Activated CD4-positive, alpha-beta T cell treated with anti-CD3 and anti-CD28 coated beads, Interleukin-2, amount 50 U/mL, for 4 hours (primary cell): Measurements from ENCODE around the gene TMEM151B.
A peak's percentile ranks its signal among the peaks of the same experiment; 100 is the strongest.

Experiments used
- DNase-seq, 2 experiments: peaks; one replicate each; pipeline ENCODE4 v3.0.0-alpha.2; 2020

TMEM151B gene

DNA sequence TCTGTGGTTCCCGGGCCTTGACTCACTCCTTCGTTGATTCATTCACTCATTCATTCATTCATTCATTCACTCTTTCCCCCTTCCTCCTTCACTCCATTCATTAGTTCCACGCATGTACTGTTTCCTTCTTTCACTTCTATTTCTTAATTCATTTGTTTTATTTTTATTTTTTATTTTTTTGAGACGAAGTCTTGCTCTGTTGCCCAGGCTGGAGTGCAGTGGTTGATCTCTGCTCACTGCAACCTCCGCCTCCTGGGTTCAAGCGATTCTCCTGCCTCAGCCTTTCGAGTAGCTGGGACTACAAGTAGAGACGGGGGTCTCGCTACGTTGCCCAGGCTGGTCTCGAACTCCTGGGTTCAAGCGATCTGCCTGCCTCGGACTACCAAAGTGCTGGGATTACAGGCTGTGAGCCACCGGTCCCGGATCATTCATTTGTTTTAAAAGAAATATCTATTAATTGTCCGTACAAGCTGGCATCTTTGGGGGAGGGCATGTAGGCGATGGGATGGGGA is 4.5 kb upstream of the TMEM151B start:
- no peak for DNase-seq

DNA sequence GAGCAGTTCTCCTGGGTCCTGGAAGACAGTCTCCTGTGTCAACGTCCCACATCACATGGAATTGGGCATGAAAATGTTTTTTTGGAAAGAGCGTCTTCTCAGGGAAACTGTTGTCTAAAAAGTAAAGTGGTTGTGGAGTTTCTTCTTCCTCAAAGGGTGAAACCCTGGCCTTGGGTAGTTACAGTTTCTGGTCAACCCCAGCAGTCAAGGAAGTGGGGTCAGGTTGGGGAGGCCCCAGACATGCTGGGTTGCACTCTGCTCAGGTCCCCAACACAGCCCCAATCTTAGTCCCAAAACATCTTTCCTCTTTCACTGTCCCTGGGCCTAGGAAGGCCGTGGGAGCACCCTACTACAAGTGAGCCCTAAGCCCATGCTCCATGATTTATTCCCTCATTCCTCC is 3.9 kb upstream of the TMEM151B start:
- no peak for DNase-seq

DNA sequence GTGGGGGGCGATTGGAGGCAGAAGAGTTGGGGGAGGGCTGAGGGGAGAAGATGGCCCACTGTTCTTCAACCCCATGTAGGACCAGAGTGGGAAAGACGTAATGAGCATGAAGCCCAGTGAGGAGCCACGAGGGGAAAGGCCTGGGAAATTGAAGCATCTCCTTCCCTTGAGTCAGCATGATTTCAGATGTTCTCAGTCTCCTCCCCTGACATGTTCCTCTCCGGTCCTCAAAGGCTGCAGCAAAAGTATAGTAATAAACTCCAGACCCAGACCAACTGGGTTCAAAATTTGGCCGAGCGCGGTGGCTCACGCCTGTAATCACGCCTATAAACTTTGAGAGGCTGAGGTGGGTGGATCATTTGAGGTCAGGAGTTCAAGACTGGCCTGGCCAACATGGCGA is 3.0 kb upstream of the TMEM151B start:
- no peak for DNase-seq

DNA sequence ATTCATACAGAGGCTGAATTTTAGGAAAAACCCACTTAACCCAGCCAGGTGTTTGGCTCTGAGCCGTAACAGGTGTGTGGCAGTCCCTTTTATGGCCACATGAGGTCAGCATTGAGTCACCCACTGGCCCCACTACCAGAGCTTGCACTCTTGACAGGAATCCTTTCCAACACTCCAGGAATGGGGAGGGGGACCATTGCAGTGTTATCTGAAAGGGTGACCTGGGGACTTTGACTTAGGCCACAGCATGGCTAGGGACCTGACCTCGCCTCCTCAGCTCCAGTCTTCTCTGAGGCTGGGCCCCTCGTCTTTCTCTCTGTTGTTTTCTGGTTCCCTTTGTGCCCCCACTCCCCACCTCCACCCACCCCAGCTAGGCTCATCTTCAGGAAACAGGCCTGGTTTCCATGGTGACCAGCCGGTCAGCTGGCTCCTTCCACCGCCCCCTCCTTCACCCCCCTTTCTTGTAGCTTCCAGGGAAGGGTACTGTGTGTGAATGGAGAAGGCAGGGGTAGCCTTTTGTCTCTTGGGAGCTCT is 2.1 kb upstream of the TMEM151B start:
- peak; percentile 54 to 57 for DNase-seq

DNA sequence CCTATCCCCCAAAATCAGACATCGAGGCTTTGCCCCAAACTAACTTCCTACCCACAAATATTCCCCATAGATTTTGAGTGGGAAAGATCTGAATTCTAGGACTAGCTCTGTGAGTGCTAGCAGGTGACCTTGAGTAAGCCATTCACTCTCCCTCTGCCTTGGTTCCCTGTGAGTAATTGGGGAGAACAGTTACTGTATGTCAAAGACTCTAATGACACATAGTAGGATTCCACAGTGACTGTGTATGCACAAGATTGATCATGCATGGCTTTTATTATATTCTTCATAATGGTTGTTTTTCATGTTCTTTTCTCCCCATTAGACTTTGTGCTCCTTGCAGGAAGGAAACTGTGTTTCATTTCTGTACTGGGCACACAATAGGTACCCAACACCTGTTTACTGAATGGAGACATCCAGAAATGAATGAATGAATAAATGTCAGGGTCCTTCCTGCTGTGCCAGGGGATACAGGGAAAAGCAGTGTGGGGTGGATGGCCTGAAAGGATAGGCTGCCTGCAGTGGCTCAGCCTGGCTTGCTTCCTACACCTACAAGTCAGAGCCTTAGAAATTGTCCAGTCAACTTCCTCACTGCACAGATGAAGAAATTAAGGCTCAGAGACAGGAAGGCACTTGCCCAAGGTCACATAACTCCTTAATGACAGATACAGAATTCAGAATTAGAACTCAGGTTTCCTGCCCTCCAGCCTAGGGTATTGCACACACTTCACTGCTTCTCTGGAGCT is 901 bp upstream of the TMEM151B start:
- no peak for DNase-seq

DNA sequence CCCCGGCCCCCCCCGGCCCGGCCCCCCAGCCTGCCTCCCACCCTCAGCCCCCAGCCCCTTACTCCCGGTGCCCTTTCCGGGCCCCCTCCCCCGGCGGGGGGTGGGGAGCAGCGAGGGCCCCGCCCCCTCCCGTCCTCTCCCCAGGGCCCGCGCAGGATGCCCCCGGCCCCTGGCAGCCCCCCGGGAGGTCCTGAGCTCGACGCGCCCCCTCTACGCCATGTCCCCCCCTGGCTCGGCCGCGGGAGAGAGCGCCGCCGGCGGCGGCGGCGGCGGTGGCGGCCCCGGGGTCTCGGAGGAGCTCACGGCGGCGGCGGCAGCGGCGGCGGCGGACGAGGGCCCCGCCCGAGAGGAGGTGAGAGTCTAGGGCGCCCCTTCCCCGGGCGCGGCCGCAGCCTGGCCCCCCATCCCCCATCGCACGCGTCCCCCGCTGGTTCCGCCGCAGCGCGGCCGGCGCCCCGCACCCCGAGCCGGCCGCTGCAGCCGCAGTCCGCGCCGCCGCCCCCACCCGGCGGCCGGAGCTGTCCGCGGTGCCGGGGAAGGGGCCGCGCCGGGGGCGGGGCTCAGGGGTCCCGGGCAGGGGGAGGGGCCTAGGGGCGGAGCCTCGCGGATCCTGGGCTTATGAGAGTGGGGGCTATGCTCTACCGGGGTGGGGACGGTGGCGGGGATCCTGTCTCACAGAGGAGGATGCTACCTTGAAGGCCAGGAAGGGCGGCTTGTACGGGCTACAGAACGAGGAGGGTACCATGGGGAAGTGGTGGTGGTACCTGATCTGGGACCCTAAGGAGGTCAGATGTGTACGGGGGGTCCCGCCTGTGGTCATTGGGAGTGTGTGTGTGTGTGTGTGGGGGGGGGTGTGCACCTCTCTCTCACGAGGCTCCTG is 516 bp downstream of the TMEM151B start:
- no peak for DNase-seq

DNA sequence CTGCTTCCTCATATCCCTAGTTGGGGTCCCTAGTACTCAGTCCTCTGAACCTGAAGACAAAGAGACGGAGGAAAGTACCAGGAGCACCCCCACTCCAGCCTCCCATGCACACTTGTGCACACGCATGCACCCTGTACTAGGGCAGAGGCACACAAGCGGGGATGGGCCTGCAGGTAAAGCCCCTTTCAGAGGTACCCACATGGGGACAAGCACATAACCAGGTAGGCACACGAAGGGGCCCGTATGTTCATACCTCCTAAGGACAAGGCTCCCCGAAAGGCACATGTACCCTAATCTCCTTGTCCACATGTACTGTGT is 1.1 kb downstream of the TMEM151B start:
- no peak for DNase-seq

DNA sequence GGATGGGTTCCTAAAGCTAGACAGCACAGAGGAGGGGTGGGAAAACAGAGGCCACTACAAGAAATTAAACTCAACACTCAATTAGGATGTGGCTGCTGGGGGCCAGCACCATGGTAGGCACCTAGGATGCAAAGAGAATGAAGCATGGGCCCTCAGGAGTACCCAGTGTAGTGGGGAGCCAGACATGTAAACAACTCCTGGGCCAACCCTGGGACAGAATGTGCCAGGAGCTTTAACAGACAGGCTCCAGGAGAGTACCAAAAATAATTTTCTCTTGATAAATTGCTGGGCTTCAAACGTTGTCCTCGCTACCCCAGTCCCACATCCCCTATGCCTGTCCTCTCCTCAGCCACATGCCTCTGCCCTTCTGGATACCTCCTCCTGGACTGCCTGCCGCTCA is 1.7 kb downstream of the TMEM151B start:
- no peak for DNase-seq

DNA sequence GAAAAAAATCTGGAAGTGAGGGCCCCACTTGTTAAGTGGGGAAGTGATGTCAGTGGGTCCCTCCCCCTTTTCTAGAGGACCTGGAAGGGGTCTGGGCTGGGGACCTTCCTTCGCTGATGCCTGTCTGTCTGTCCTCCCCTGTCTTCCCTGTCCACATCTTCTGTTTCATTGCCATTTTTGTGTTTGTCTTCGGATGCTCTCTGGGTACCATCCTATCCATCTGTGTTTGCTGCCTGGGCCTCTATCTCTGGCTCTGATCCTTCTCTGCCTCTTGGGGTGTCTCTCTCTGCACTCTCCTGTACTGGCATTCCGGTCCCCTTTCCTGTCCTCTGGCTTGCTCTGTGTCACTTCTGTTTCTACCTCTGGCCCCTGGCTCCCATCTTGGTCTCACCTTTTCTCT is 2.3 kb downstream of the TMEM151B start:
- no peak for DNase-seq

DNA sequence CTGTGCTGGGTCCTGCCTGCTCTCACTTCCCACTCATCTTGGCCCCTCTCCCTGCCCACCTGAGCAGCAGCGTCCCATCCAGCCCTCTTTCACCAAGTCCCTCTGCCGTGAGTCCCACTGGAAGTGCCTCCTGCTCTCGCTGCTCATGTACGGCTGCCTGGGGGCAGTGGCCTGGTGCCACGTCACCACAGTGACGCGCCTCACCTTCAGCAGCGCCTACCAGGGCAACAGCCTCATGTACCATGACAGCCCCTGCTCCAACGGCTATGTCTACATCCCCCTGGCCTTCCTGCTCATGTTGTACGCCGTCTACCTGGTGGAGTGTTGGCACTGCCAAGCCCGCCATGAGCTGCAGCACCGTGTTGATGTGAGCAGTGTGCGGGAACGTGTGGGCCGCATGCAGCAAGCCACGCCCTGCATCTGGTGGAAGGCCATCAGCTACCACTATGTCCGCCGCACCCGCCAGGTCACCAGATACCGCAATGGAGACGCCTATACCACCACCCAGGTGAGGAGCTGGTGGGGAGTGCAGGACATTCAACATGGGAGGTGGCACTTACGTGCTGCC is 2.8 kb downstream of the TMEM151B start:
- no peak for DNase-seq

DNA sequence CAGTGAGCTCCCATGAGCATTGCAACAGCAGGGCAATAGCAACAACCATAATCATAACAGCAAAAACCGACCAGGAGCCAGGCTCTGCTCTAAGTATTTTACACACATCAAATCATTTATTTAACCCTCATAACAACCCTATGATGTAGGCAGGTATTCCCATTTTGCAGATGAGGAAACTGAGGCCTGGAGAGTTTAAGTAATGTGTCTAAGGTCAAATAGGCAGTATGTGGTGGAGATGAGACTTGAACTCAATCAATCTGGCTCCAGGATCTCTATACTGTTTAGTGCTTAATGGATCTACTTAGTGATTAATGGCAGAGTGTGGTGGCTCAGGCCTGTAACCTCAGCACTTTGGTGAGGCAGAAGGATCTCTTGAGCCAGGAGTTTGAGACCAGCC is 3.4 kb downstream of the TMEM151B start:
- DNase-seq, result no peak

DNA sequence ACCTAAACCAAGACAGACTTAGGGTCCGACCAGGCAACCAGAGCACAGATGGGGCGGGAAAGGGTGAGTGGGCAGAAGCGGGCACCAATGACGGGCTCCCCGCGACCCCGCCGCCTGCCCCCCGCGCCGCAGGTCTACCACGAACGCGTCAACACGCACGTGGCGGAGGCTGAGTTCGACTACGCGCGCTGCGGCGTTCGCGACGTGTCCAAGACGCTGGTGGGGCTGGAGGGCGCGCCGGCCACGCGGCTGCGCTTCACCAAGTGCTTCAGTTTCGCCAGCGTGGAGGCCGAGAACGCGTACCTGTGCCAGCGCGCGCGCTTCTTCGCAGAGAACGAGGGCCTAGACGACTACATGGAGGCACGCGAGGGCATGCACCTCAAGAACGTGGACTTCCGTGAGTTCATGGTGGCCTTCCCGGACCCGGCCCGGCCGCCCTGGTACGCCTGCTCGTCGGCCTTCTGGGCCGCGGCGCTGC is 5.1 kb downstream of the TMEM151B start:
- no peak for DNase-seq

DNA sequence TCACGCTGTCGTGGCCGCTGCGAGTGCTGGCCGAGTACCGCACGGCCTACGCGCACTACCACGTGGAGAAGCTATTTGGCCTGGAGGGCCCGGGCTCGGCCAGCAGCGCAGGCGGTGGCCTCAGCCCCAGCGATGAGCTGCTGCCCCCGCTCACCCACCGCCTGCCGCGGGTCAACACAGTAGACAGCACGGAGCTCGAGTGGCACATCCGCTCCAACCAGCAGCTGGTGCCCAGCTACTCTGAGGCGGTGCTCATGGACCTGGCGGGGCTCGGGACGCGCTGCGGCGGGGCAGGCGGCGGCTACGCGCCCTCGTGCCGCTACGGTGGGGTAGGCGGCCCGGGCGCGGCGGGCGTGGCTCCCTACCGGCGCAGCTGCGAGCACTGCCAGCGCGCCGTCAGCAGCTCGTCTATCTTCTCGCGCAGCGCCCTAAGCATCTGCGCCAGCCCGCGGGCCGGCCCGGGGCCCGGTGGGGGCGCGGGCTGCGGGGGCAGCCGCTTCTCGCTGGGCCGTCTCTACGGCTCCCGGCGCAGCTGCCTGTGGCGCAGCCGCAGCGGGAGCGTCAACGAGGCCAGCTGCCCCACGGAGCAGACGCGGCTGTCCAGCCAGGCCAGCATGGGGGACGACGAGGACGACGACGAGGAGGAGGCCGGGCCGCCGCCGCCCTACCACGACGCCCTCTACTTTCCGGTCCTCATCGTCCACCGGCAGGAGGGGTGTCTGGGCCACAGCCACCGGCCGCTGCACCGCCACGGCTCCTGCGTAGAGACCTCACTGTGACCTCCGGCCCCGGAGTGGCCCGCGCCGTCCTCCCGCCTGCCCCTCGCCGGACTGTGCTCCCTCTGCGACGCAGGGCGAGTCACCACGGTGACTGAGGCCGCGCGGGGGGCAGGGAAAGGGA is 5.7 kb downstream of the TMEM151B start:
- DNase-seq, result no peak

DNA sequence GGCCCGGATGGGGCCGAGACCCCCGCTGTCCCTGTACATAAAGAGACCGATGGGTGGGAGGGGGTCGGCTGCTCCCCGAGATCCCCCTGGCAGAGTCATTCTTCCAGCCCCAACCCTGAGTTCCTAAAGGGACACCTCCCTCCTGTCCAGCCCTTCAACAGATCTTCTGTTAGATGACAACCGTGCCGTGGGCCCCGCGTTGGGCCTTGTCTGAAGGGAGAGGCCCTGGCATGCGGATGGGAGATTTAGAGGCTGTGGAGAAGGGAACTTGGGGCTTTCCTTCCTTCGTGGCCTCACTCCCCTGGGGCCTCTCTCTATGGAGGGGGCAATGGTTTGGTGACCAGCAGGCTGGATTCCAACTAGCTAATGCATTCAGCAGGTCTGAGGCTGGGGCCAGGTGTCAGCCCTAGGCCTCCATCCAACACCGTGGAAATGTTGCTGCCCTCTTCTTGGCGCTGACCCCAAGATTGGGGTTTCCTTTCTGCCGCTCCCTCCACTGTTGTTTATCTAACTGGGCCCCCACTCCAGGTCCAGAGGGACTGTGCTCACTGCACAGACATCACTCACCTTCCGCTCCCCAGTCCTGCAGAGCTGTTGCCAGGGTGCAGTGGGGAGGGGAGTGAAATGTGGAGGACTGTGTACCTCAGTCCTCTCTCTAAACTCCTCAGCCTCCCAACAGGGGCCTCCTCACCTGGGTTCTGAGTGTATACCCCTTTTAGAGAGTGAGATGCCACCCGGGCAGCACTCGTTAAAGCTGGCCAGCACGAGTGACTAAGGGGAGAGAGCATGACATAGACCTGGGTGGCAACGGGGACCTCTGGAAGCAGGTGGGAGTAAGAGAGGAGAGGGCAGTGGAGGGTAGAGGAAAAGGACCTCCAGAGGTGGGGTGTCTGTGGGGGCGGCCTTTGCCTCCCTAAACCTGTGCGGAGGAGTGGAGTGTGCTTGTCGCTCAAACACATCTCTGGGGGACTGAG is 6.7 kb downstream of the TMEM151B start:
- DNase-seq, result no peak

DNA sequence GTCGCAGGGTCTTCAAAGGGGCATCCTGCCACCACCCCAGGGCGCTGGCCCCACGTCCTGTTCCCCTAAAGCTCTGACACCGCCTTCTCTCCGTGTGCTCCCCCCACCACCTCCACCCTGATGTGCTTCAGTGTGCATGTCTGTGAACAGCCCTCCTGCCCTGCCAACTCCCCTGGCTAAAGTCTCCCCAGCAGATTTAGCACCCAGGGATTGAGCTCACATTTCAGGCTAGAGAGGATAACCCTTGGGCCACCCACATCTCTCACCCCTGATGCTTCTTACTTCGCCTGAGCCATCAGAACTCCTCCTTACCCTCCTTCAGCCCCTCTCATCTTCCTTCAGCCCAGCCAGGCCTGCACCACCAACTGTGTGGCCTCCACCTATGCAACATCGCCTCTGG is 7.5 kb downstream of the TMEM151B start:
- no peak for DNase-seq

DNA sequence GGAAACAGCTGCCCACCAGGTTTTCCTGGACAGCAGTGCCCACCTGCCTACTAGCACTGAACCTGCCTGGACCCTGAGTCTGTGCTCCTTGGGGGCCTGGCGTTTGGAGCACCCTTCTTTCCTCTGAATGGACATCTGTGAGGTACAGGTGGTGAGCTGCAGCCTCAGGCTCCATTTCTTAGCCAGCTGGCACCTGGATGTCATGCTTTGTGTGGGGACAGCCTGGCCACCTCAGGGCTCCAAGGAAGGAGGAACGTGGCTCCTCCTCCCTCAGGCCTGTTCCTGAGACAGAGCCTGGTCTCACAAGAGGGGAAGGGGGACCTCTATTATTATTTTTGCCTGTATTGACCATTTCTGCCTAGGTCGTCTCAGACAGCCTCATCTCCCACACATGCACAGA is 8.1 kb downstream of the TMEM151B start:
- no peak for DNase-seq

DNA sequence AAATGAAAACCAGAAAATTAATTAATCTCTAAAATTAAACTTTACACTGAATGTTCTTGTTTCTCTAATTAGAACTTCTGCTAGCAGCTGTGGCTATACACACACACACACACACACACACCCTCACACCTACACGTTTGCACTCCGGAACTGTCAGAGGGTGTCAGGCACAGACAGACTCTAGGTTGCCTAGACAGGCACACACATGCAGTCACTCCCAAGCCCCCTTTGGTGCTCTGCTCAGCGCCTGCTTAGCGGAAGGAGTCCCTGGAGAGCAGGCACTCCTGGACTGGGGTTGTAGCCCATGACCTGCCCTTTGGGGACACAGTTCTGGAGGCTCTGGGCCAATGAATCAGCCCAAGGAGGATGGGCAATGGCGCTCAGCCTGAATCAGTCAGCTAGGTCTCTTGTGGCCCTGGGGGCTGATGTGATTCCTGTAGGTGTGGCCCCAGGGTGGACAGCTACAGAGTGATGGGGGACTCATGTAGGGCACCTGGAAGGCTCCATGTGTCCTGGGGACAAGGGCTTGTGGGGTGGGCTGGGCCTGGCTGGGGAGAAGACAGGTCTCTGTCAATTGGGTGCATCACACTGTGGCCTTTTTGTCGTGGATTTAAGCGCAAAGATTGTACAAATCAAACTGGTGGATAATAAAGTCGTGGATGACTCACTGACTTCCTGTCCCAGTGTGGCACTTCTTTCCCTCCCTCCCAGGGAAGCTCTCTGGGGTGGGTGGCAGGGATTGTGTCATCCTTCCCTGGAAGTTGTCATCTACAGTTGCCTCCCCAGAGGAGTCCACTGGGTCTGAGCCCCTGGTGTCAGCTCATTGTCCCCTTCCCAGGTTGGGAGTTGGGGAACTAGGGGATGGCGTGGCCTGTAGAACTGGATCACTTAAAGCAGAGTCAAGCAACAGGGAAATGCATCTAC is 8.8 kb downstream of the TMEM151B start:
- DNase-seq, result no peak

DNA sequence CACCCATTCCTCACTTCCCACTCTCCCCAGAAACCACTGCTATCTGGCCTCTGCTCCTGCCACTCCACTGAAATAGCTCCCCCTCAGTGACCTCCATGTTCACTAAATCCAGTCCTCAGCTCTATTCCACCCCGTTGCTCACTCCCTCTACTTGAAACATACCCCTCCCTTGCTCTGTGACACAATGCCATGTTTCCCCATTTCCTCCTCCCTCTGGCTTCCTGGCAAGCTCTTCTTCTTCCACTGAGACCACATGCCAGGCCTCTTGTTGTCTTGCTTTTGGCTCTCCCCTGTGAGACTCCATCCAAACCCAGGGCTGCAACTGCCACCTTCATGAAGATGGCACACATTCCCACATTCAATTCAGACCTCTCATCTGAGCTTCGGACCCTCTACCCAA is 13.9 kb downstream of the TMEM151B start:
- no peak for DNase-seq

DNA sequence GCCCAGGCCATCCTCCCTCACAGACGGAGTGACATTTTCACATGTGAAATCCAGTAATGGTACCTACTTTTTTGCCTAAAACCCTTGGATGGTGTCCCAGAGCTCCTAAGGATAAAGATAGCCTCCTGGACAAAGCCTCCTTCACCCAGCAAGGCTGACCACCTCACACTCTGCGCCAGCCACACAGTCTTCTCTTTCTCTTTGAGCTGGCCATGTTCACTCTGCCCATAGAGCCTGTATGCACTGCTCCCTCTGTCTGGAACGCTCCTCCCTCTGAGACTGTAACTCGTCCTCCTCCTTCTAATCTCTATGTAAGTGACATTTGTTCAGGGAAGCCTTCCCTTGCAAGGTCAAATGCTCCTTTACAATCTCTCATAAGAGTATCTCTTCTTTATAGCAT is 14.6 kb downstream of the TMEM151B start:
- DNase-seq, result no peak
